GM13976 (cell line): Measurements from ENCODE around the gene TMEM151A.

Experiments
- DNase-seq: peaks from one replicate; pipeline ENCODE4 v3.0.0; 2012; ENCODE audit warnings: low spot score
- CTCF ChIP-seq: IDR thresholded peaks from 2 replicates; pipeline ENCODE4 v1.5.1; 2012; ENCODE audit warnings: borderline replicate concordance, mild to moderate bottlenecking; ENCODE audit not compliant: insufficient read depth; ENCODE audit errors: extremely low read depth, missing control alignments, control extremely low read depth
- in situ Hi-C: fragments of 300-500 bp; cut with MboI; formaldehyde crosslinking; loops from one replicate; pipeline ENCODE4 v1.12.0; 2022; ENCODE audit warnings: low sequenced_read_pairs, mixed read lengths, inconsistent platforms; ENCODE audit not compliant: unreplicated experiment

TMEM151A gene

GRCh38 chr11:66279092-66279734 lies 12.5 kb upstream of the TMEM151A start:
- in situ Hi-C loops = no loop called here
- DNase-seq = no peak
- TF ChIP-seq CTCF = no peak

DNA sequence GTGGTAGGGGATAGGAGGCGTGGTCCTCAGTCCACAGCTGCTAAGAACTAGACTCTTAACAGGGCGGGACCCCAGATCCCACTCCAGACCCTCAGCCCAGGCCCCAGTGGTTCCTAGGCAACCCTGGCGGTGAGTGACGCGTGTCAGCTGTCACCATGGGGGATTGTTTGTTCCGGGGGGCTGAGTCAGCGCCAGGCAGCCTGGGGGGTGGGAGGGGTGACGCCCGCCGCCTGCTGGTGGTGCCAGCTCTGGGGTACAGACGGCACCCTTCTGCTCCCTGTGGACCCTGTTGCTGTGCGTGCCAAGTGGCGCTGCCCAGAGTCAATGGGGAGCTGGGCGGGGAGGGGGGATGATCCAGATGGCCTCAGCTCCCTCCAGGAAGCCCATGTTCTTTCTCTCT lies 11.3 kb upstream of the TMEM151A start:
- TF ChIP-seq CTCF = no peak
- DNase-seq = no peak
- in situ Hi-C loops = no loop called here

DNA sequence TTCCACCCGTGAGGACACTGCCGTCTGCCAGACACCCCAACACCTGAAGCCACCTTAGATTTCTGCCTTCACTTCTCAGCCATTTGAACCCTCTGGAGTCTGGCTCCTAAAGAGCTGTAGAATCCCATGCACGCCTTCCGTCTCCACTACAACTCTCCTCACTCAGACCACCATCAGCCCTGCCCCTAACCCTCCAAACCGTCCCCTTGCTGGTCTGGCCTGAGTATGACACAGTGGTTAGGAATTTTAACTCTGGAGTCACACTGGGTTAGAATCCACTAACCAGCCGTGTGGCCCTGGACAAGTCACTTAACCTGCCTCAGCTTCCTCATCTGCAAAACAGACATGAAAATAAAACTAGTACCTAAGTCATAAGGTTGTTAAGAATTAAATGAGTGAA lies 10.7 kb upstream of the TMEM151A start:
- in situ Hi-C loops = no loop called here
- TF ChIP-seq CTCF = no peak
- no peak for DNase-seq

DNA sequence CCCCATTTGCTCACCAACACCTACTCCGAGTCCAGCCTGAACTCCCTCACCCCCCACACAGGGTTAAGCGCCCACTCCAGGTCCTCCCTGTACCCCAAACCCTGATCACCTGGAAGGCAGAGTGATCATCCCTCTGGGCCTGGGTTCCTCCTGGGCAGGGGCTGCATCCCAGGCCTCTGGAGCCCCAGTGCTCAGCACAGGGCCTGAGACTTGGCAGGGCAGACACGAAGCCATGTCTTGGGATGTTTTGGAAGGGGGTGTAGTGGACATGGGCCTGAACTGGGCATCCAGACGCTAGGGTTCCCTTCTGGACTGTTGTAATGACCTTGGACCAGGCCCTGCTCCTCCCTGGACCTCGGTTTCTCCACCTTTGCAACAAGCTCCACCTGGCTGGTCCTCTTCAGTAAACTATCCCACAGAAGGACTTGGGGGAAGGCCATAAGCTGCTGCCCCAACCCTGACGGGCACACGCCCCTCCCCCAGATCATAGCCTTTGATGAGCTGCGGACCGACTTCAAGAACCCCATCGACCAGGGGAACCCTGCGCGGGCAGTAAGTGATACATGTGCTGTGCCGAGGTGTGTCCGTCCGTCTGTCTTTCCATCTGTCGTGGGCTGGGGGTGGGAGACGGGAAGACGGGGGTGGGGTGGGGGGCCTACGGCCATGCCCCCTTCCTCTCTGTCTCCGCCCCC lies 9.8 kb upstream of the TMEM151A start:
- no peak for DNase-seq
- in situ Hi-C loops = no loop called here
- no peak for TF ChIP-seq CTCF

- DNase-seq = peak; percentile 99
- in situ Hi-C loops = no loop called here
- peak; percentile 97 for TF ChIP-seq CTCF
Measured at GRCh38 chr11:66282468-66283455, 8.9 kb upstream of the TMEM151A start.

DNA sequence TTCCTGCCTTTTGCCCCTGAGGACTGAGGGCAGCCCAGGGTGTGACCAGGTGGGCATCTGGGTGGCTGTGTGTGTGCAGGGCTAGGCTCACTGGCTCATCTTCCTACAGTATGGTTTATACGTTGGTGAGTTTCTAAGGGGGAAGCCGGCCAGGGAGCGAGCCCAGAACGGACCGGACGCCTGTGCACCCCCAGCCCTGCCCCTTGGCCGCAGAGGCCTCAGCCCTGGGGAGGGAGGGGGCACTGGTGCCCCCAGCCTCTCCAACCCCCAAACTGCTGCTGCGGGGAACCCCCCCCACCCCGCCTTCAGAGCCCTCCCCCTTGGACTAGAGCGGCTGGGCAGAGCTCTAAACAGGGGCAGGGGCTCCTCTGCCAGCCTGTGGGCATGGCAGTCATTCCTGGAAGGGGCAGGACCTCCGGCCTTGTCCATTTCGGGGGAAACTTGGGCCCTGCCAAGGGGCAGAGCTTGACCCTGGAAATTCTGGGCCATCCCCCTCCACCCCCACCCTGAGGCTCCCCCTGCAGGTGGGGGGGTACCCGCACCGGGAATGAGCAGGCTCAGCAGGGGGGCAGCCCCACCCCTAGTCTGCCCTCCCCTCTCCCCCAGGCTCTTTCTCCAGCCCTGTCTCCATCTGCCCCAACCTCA lies 8.1 kb upstream of the TMEM151A start:
- in situ Hi-C loops = no loop called here
- TF ChIP-seq CTCF = no peak
- no peak for DNase-seq
